Mesenchymal stem cell (in vitro differentiated cells and primary cell): Measurements from ENCODE around the gene SYDE2.
"Not testable (repeated sequence)": the region's sequence is repeated elsewhere in the genome, so short reads cannot be mapped to it uniquely, and the experiment has no call there.

ENCODE experiments used
- DNase-seq: peaks from one replicate; pipeline ENCODE4 v3.0.0-alpha.2; 2013
- H2AFZ ChIP-seq: one replicate; pipeline ENCODE4 v1.6.1; 2013; ENCODE audit warnings: low read depth, mild to moderate bottlenecking, control low read depth, inconsistent platforms, low read length, moderate library complexity
- H2AK5ac ChIP-seq: 2 replicates; pipeline ENCODE4 v1.6.1; 2013; ENCODE audit warnings: low read length, moderate library complexity, mild to moderate bottlenecking, inconsistent platforms; ENCODE audit not compliant: severe bottlenecking
- H2BK120ac ChIP-seq: one replicate; pipeline ENCODE4 v1.6.1; 2013; ENCODE audit warnings: low read depth, mild to moderate bottlenecking, inconsistent platforms, low read length, moderate library complexity
- H2BK12ac ChIP-seq, 2 experiments: one replicate each; pipeline ENCODE4 v1.6.1; 2013; ENCODE audit warnings: inconsistent platforms in 2 of 2, low read length in 2 of 2, mild to moderate bottlenecking in 2 of 2, moderate library complexity in 2 of 2, control low read depth in 1 of 2
- H2BK15ac ChIP-seq: one replicate; pipeline ENCODE4 v1.6.1; 2013; ENCODE audit warnings: mild to moderate bottlenecking, low read depth, inconsistent platforms; ENCODE audit not compliant: poor library complexity, severe bottlenecking
- H2BK5ac ChIP-seq: 2 replicates; pipeline ENCODE4 v1.6.1; 2013; ENCODE audit warnings: low read depth, mild to moderate bottlenecking, low read length, control low read depth, inconsistent platforms; ENCODE audit not compliant: poor library complexity, severe bottlenecking
- H3K14ac ChIP-seq, 2 experiments: one replicate each; pipeline ENCODE4 v1.6.1; 2013; ENCODE audit warnings: inconsistent platforms in 2 of 2, low read length in 2 of 2, control low read depth in 1 of 2, mild to moderate bottlenecking in 1 of 2, moderate library complexity in 1 of 2
- H3K18ac ChIP-seq, 2 experiments: one replicate each; pipeline ENCODE4 v1.6.1; 2013; ENCODE audit warnings: inconsistent platforms in 2 of 2, low read length in 2 of 2, control low read depth in 1 of 2, low read depth in 1 of 2, mild to moderate bottlenecking in 1 of 2
- H3K23ac ChIP-seq, 2 experiments: one replicate each; pipeline ENCODE4 v1.6.1; 2013; ENCODE audit warnings: inconsistent platforms in 2 of 2, low read length in 2 of 2, mild to moderate bottlenecking in 2 of 2, moderate library complexity in 2 of 2, control low read depth in 1 of 2
- H3K27ac ChIP-seq: 2 replicates; pipeline ENCODE4 v1.5.1; 2013; ENCODE audit warnings: mild to moderate bottlenecking, moderate library complexity, low read length, control low read depth, inconsistent platforms; ENCODE audit not compliant: poor library complexity, severe bottlenecking
- H3K27me3 ChIP-seq, 2 experiments: 2 replicates each; pipeline versions ENCODE4 v1.6.1 to v1.7.0; 2013; ENCODE audit warnings: low read length in 2 of 2, mild to moderate bottlenecking in 2 of 2, moderate library complexity in 2 of 2, control low read depth in 1 of 2, inconsistent platforms in 1 of 2; ENCODE audit not compliant: control insufficient read depth in 1 of 2, insufficient read depth in 1 of 2
- H3K36me3 ChIP-seq, 2 experiments: 2 replicates each; pipeline versions ENCODE4 v1.6.1 to v1.7.0; 2013; ENCODE audit warnings: low read length in 2 of 2, control low read depth in 1 of 2, inconsistent platforms in 1 of 2, low read depth in 1 of 2, mild to moderate bottlenecking in 1 of 2; ENCODE audit not compliant: insufficient read depth in 2 of 2, control insufficient read depth in 1 of 2
- H3K4ac ChIP-seq, 2 experiments: one replicate each; pipeline ENCODE4 v1.6.1; 2013; ENCODE audit warnings: inconsistent platforms in 2 of 2, low read length in 2 of 2, mild to moderate bottlenecking in 2 of 2, moderate library complexity in 2 of 2, control low read depth in 1 of 2, low read depth in 1 of 2
- H3K4me1 ChIP-seq: 2 replicates; pipeline ENCODE4 v1.6.1; 2013; ENCODE audit warnings: low read depth, low read length, control low read depth; ENCODE audit not compliant: control insufficient read depth, insufficient read depth
- H3K4me2 ChIP-seq: 2 replicates; pipeline ENCODE4 v1.6.1; 2013; ENCODE audit warnings: low read length, mild to moderate bottlenecking, inconsistent platforms; ENCODE audit not compliant: poor library complexity, severe bottlenecking
- H3K4me3 ChIP-seq, 2 experiments: 2 replicates each; pipeline versions ENCODE4 v1.5.1 to v1.7.0; 2013; ENCODE audit warnings: low read length in 2 of 2, mild to moderate bottlenecking in 2 of 2, control low read depth in 1 of 2, low read depth in 1 of 2; ENCODE audit not compliant: insufficient read depth in 1 of 2
- H3K79me1 ChIP-seq: replicated peaks from 2 replicates; pipeline ENCODE4 v1.6.1; 2013; ENCODE audit warnings: mild to moderate bottlenecking, control low read depth, low read length, inconsistent platforms; ENCODE audit not compliant: poor library complexity, severe bottlenecking
- H3K9ac ChIP-seq: 2 replicates; pipeline ENCODE4 v1.7.0; 2013; ENCODE audit warnings: mild to moderate bottlenecking, low read length, moderate library complexity
- H3K9me3 ChIP-seq: 2 replicates; pipeline ENCODE4 v1.7.0; 2013; ENCODE audit warnings: mild to moderate bottlenecking, low read length; ENCODE audit not compliant: control insufficient read depth
- H4K8ac ChIP-seq: one replicate; pipeline ENCODE4 v1.6.1; 2013; ENCODE audit warnings: inconsistent platforms, mild to moderate bottlenecking, low read length, moderate library complexity
- H4K91ac ChIP-seq: one replicate; pipeline ENCODE4 v1.6.1; 2013; ENCODE audit warnings: mild to moderate bottlenecking, low read length, inconsistent platforms
- WGBS: methylation state at CpG from one replicate; pipeline ENCODE4 v1.1.7; 2013; ENCODE audit warnings: mixed read lengths; 5-methylcytosine and 5-hydroxymethylcytosine counted together

Gene SYDE2

GRCh38 chr1:85189120-85189519, 11.7 kb downstream of the SYDE2 start:
- Histone ChIP-seq H2BK120ac (no peak overlapping the region), H3K27ac (no peak overlapping the region), H2BK15ac (no peak overlapping the region), H4K91ac (no peak overlapping the region), H2BK12ac (no peak overlapping the region), H2BK5ac (no peak overlapping the region), H3K4me3 (no peak overlapping the region), H3K23ac (no peak overlapping the region), H4K8ac (no peak overlapping the region), H3K79me1 (no peaks in the 10 kb centered on the region), H3K14ac (no peak overlapping the region), H2AK5ac (no peak overlapping the region), H3K9me3 (no peaks in the 10 kb centered on the region), H3K4me2 (no peak overlapping the region), H3K4ac (no peak overlapping the region), H3K4me1 (no peaks in the 10 kb centered on the region), H3K27me3 (no peaks in the 10 kb centered on the region), H3K9ac (no peak overlapping the region), H2AFZ (no peak overlapping the region), H3K36me3 (peaks cover 0 to 6% of the 10 kb centered on the region in 2 experiments), H3K18ac (no peak overlapping the region)
- DNase-seq = no peak
- WGBS = 96% methylated on average over 1 of the region's 1 CpG

DNA sequence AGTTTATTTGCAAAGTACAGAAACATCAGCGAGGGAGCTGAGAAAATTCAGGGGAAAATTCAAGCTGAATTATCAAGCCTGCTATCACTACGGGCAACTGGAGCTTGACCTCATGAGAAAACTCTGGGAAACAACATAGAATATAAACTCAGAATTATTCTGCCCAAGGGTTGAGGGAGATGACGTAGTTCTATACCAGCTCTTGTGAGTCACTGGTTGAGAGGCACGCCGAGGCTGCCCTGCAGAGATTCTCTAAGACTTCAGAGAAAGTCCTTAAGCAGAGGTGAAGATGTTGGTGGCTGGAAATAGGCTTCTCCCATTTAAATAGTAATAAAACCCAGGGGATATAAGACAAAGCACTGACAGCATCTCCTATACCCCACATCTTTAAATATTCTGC, 12.3 kb downstream of the SYDE2 start:
- no peak overlapping the region for H3K4me2 ChIP-seq
- H3K9me3 ChIP-seq = no peaks in the 10 kb centered on the region
- 100% methylated on average over 2 of the region's 5 CpGs for WGBS

DNA sequence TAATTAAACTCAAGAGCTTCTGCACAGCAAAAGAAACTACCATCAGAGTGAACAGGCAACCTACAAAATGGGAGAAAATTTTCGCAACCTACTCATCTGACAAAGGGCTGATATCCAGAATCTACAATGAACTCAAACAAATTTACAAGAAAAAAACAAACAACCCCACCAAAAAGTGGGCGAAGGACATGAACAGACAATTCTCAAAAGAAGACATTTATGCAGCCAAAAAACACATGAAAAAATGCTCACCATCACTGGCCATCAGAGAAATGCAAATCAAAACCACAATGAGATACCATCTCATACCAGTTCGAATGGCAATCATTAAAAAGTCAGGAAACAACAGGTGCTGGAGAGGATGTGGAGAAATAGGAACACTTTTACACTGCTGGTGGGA, 13.8 kb downstream of the SYDE2 start:
- DNase-seq, H3K18ac ChIP-seq, H2BK15ac ChIP-seq, H3K4me1 ChIP-seq, H3K27me3 ChIP-seq, H4K8ac ChIP-seq, H3K14ac ChIP-seq, H3K4ac ChIP-seq, H4K91ac ChIP-seq, H3K79me1 ChIP-seq, H3K4me2 ChIP-seq, H2BK120ac ChIP-seq, H2AFZ ChIP-seq, H3K4me3 ChIP-seq, H3K9ac ChIP-seq, H2BK5ac ChIP-seq, H2BK12ac ChIP-seq, H2AK5ac ChIP-seq, H3K9me3 ChIP-seq, H3K23ac ChIP-seq, H3K27ac ChIP-seq: not testable (repeated sequence)
- WGBS = 100% methylated on average over 1 of the region's 3 CpGs
- H3K36me3 ChIP-seq = peaks cover 0 to 14% of the 10 kb centered on the region in 2 experiments

More for the DNA sequence above, 12.3 kb downstream of the SYDE2 start:
- Histone ChIP-seq H3K27ac (no peak overlapping the region), H3K4me1 (no peaks in the 10 kb centered on the region), H4K8ac (no peak overlapping the region), H3K4ac (no peak overlapping the region), H3K4me3 (no peak overlapping the region), H2BK15ac (no peak overlapping the region), H3K14ac (no peak overlapping the region), H4K91ac (no peak overlapping the region), H3K9ac (no peak overlapping the region), H2BK12ac (no peak overlapping the region), H3K36me3 (peaks cover 0 to 6% of the 10 kb centered on the region in 2 experiments), H2BK5ac (no peak overlapping the region), H3K23ac (no peak overlapping the region), H3K79me1 (no peaks in the 10 kb centered on the region), H3K27me3 (no peaks in the 10 kb centered on the region), H2AFZ (no peak overlapping the region), H2BK120ac (no peak overlapping the region), H3K18ac (no peak overlapping the region), H2AK5ac (no peak overlapping the region)
- DNase-seq = peak; percentile 21

DNA sequence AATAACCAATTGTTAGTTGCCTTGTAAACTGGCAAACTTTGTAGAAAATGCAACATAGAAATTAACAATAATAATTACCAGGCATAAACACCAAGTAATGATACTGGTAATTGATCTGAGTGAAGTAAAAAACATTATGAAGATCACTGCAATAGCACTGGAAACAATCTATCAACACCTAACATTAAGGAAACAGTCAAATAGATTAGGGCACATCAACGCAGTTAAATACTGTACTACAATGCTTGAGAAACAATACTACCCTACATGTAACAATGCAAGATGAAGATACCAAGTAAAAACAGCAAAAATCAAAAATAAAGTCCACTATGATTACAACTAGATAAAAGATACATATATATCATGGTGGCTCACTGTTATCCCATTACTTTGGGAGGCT, 16.6 kb downstream of the SYDE2 start:
- Histone ChIP-seq H2AK5ac (no peak overlapping the region), H3K14ac (no peak overlapping the region), H3K79me1 (no peaks in the 10 kb centered on the region), H3K27me3 (no peaks in the 10 kb centered on the region), H3K9ac (no peak overlapping the region), H3K36me3 (peaks cover 0 to 9% of the 10 kb centered on the region in 2 experiments), H3K4me3 (no peak overlapping the region), H3K4me1 (no peaks in the 10 kb centered on the region), H4K91ac (no peak overlapping the region), H3K9me3 (no peaks in the 10 kb centered on the region), H2BK15ac (no peak overlapping the region), H3K23ac (no peak overlapping the region), H3K4me2 (no peak overlapping the region), H4K8ac (no peak overlapping the region), H3K4ac (no peak overlapping the region), H2BK5ac (no peak overlapping the region), H2BK12ac (no peak overlapping the region), H2AFZ (no peak overlapping the region), H3K18ac (no peak overlapping the region), H3K27ac (no peak overlapping the region), H2BK120ac (no peak overlapping the region)
- WGBS = 100% methylated on average over 1 of the region's 1 CpG
- no peak for DNase-seq
